ENCODE results near the gene AP3M1. TPM values are rescaled to one million over a fixed set of nuclear protein-coding genes. Genes with fewer than 3 reads are reported as not detected.

Gene AP3M1
- total RNA-seq, 1 experiment from 2014 or later, result 34.4 TPM

- peaks cover 9 to 37% of the 10 kb centered on the region in 2 experiments; a peak in 3 of 4 replicates for H3K36me3 ChIP-seq (ENCODE audit: control insufficient read depth in 1 of 2, insufficient read depth in 2 of 2, low read length in 2 of 2)
- POLR2A ChIA-PET, result no interaction called here
- CTCF ChIA-PET, result no interaction called here
- H3K9me3 ChIP-seq (ENCODE audit: control insufficient read depth in 1 of 2, insufficient read depth in 1 of 2, low read depth in 1 of 2, low read length in 2 of 2), result no peaks in the 10 kb centered on the region
- H3K4me2 ChIP-seq (ENCODE audit: low read length), result no peak overlapping the region
- RAD21 ChIA-PET (ENCODE audit: low non-redundant PET in 1 of 2, low total read pairs in 2 of 2, uncharacterized antibody in 2 of 2, unreplicated experiment in 2 of 2), result no interaction called here
- peak; percentile 28 for DNase-seq (ENCODE audit: low read depth, low spot score)
- no peak overlapping the region for H2AFZ ChIP-seq (ENCODE audit: low read depth, low read length, poor library complexity, severe bottlenecking)
- no peaks in the 10 kb centered on the region for H4K20me1 ChIP-seq (ENCODE audit: insufficient read depth)
- no peak overlapping the region for H3K4me3 ChIP-seq (replicated peaks in 1 of 2; ENCODE audit: low read depth in 1 of 2, low read length in 2 of 2)
- intact Hi-C loops (cut with micrococcal nuclease), result no loop called here
- H3K9ac ChIP-seq (ENCODE audit: low read length), result no peak overlapping the region
- H3K27me3 ChIP-seq (ENCODE audit: insufficient read depth, low read length), result no peaks in the 10 kb centered on the region
- no TSS peak for BruUV-seq (replicated peaks)
- H3K9me2 ChIP-seq (ENCODE audit: insufficient read depth), result no peaks in the 10 kb centered on the region
- H3K4me1 ChIP-seq (ENCODE audit: control insufficient read depth in 1 of 2, insufficient read depth in 2 of 2, low read length in 2 of 2), result peaks cover 0 to 21% of the 10 kb centered on the region in 2 experiments; a peak in 2 of 4 replicates
- H3K27ac ChIP-seq (ENCODE audit: low read depth, low read length), result no peak overlapping the region; the same call in 1 of the 2 replicates
- TF ChIP-seq SRF (IDR thresholded peaks at IDR 0.05; ENCODE audit: low read depth) (no peak), SP1 (IDR thresholded peaks at IDR 0.05; ENCODE audit: low read depth) (0 out of 2 replicates have a peak, but pooled peaks have one; percentile 10), JUND (IDR thresholded peaks at IDR 0.05) (0 out of 2 replicates have a peak, but pooled peaks have one; percentile 12), FOSL1 (IDR thresholded peaks at IDR 0.05; ENCODE audit: low read depth) (peak; percentile 11; the same call in 1 of the 2 replicates), POLR2A (IDR thresholded peaks at IDR 0.05; ENCODE audit: borderline replicate concordance, extremely low read depth, insufficient read depth, insufficient read length) (no peak)
- peaks cover 40% of the 10 kb centered on the region for H3K79me2 ChIP-seq (ENCODE audit: insufficient read depth, low read length)
- peak; percentile 54; the same call in 1 of the 2 replicates for ATAC-seq
These were observed 78.1 kb downstream of the AP3M1 start for GRCh38 chr10:74072503-74072902.

- no TSS peak for BruUV-seq (replicated peaks)
- no peak for ATAC-seq
- no peaks in the 10 kb centered on the region for H4K20me1 ChIP-seq (ENCODE audit: insufficient read depth)
- no peak overlapping the region for H3K4me3 ChIP-seq (replicated peaks in 1 of 2; ENCODE audit: low read depth in 1 of 2, low read length in 2 of 2)
- H3K79me2 ChIP-seq (ENCODE audit: insufficient read depth, low read length), result peaks cover 47% of the 10 kb centered on the region
- POLR2A ChIA-PET, result no interaction called here
- H2AFZ ChIP-seq (ENCODE audit: low read depth, low read length, poor library complexity, severe bottlenecking), result no peak overlapping the region
- no peaks in the 10 kb centered on the region for H3K9me3 ChIP-seq (ENCODE audit: control insufficient read depth in 1 of 2, insufficient read depth in 1 of 2, low read depth in 1 of 2, low read length in 2 of 2)
- intact Hi-C loops (cut with micrococcal nuclease), result no loop called here
- TF ChIP-seq REST (IDR thresholded peaks at IDR 0.05; ENCODE audit: low read depth) (no peak), EZH2phosphoT487 (IDR thresholded peaks at IDR 0.05; ENCODE audit: borderline replicate concordance) (no peak), EGR1 (IDR thresholded peaks at IDR 0.05; ENCODE audit: low read depth) (no peak), JUND (IDR thresholded peaks at IDR 0.05) (no peak), EZH2 (IDR thresholded peaks at IDR 0.05) (no peak), POLR2AphosphoS5 (IDR thresholded peaks at IDR 0.05; ENCODE audit: low read depth, low read length) (no peak), CTCF (IDR thresholded peaks at IDR 0.05 in 2 of 3, conservative IDR thresholded peaks at IDR 0.05 in 1 of 3; ENCODE audit: borderline replicate concordance in 1 of 3, insufficient read depth in 1 of 3, low read depth in 2 of 3, low read length in 2 of 3) (no peak), ZNF274 (IDR thresholded peaks at IDR 0.05; ENCODE audit: low read depth, low read length) (no peak), ZBTB33 (IDR thresholded peaks at IDR 0.05; ENCODE audit: extremely low read depth, insufficient replicate concordance, low read length) (no peak)
- H3K36me3 ChIP-seq (ENCODE audit: control insufficient read depth in 1 of 2, insufficient read depth in 2 of 2, low read length in 2 of 2), result peaks cover 9 to 30% of the 10 kb centered on the region in 2 experiments; a peak in 3 of 4 replicates
- CTCF ChIA-PET, result no interaction called here
- H3K27ac ChIP-seq (ENCODE audit: low read depth, low read length), result no peak overlapping the region
- H3K4me2 ChIP-seq (ENCODE audit: low read length), result no peak overlapping the region
- DNase-seq (ENCODE audit: low read depth, low spot score), result no peak
- H3K9ac ChIP-seq (ENCODE audit: low read length), result no peak overlapping the region
- H3K4me1 ChIP-seq (ENCODE audit: control insufficient read depth in 1 of 2, insufficient read depth in 2 of 2, low read length in 2 of 2), result peaks cover 0 to 12% of the 10 kb centered on the region in 2 experiments; a peak in 2 of 4 replicates
- RAD21 ChIA-PET (ENCODE audit: low non-redundant PET in 1 of 2, low total read pairs in 2 of 2, uncharacterized antibody in 2 of 2, unreplicated experiment in 2 of 2), result no interaction called here
- no peaks in the 10 kb centered on the region for H3K27me3 ChIP-seq (ENCODE audit: insufficient read depth, low read length)
- H3K9me2 ChIP-seq (ENCODE audit: insufficient read depth), result no peaks in the 10 kb centered on the region
These were observed 79.5 kb downstream of the AP3M1 start for GRCh38 chr10:74071157-74071556.

Data from HCT116 (cell line).